GM21367 (cell line): ENCODE data around the gene WDR82.

Experiments used
- ATAC-seq: cut with Tn5 transposase; IDR thresholded peaks from one replicate; pipeline ENCODE4 v1.9.1; 2021; ENCODE audit not compliant: unreplicated experiment

WDR82 gene

GRCh38 chr3:52210037-52210436, 68.4 kb downstream of the WDR82 start:
- no peak for ATAC-seq

- no peak for ATAC-seq
Observed at GRCh38 chr3:52208556-52208955, 69.9 kb downstream of the WDR82 start.

GRCh38 chr3:52205727-52206372, 72.6 kb downstream of the WDR82 start:
- no peak for ATAC-seq
